GM21367 (cell line): ENCODE measurements around the gene RACGAP1.

Experiments
- ATAC-seq: cut with Tn5 transposase; IDR thresholded peaks from one replicate; pipeline ENCODE4 v1.9.1; 2021; ENCODE audit not compliant: unreplicated experiment

Gene RACGAP1

DNA sequence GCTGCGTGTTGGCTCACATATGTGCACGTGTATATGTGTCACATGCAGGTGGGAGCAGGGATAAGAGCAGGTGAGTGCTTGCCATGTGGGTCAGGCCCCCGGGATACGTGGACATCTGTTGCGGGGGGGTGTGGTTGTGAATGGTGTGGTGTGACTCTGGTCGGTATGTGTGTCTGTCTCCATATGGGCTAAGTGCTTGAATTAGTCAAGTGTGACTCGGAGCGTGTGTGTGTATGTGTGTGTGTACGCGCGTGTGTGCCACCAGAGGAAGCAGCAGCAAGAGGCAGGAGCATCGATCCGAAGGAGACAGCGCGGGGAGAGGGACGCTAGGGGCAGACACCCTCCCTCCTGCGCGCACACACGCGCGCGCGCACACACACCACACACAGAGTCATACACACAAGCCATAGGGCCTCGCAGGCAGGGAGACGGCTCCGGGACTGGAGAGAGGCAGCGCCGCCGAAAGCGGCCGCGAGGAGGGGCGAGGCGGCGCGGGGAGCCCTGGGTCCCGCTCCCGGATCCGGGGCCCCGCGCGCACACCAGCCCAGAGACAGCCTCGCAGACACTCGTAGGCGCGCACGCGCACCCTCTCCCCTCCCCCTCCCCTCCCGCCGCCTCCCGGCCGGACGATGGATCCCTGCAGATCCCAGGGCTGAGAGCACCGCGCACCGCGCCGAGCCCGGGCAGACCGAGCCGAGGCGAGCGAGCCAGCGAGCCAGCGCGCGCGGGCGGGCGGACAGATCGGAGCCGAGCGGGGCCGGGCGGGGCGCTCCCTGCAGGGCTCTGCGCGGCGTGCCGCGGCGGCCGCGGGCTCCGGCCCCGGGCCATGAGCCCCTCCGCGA, 31.9 kb upstream of the RACGAP1 start, which contains the start of gene ASIC1:
TSS of gene ASIC1 (plus strand) at position 597 of the 842 bp plus-strand sequence. CDS start 1,171 bp downstream, outside the sequence.
- ATAC-seq: no peak

DNA sequence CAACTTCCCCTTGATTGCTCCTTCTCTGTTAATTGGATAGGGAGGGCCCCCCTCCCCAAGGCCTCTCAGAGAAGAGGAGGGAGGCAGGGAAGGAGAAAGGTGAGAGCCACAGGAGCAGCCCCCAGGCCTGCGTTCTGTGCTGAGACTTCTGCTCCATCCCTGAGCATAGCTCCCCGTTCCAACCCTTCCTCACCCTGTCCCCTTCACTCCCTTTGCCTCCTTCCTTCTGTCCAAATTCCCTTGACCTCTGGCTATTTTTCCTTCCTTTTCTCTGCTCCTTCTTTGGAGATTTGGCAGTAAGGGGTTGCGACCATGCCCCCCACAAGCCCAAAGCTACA, 31.3 kb upstream of the RACGAP1 start:
- no peak for ATAC-seq

DNA sequence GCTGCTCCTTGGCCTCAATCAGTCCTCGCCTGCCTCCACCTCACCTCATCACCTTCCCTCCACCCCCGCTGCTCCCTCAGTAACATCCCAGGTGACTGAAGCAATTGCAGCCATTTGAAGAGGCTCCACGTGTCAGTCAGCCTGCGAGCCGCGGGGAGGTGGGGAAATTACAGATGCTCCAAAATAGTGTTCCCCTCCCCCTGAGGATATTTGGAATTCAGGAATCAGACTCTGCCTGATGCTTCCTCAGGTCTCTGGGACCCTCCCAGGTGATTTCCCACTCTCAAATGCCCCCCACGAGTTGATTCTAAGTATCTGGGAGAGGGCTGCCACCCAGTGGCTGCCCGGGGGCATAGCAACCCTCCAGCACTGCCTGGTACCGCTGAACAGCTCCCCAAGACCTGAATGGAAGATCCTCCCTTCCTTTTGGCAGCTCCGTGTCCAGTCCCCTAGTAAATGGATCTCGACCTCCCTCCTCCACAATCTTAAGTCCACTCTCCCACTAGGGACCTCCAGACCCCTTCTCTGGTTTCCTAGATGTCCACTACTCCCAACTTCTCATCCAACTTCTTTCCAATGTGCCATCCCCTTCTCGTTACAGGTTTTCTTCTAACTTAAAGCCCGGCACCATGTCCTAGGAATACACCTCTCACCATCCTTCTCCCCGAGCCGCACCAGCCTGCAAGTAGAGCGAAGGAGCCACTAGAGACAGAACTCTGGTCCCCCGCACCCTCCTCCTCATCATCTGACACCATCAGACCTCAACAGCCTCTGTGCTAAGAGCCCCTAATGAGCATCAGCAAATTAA, 30.7 kb upstream of the RACGAP1 start:
- ATAC-seq: no peak

DNA sequence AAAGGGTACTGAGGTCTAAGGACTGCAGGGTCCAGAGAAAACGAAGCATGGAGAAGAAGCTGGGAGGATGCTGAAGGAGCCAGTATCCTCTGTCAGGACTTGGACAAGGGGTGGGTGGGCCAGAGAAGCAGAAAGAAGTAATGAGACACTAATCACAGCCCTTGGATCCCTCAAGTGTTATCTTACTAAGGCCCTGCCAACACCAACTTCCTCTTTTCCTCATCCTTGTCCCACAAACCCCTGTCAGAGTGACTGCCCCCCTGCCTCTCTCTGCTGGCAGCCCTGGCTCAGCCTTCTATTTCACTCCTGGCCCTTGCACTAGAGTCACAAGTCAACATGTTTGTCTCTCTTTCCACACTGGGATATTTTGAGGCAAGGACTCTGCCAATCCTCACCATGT, 28.3 kb upstream of the RACGAP1 start:
- no peak for ATAC-seq

DNA sequence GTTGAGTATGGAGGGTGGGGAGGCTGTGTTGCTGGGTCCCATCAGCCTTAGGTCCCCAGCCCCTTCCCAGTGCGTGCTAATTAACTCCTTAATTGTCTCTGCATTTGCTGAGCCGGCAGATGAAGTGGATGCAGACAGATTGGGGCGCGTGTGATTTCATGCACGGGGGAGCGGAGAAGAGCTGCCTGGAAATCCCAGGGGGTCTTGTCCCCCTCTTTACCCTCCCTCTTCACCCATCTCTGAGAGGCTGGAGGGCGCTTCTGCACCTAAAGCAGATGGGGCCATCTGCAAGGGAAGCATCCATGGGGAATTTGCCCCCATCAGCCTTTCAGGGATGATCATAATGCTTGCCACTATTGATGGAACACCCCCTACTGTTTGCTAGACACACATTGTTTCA, 27.7 kb upstream of the RACGAP1 start:
- ATAC-seq: no peak

DNA sequence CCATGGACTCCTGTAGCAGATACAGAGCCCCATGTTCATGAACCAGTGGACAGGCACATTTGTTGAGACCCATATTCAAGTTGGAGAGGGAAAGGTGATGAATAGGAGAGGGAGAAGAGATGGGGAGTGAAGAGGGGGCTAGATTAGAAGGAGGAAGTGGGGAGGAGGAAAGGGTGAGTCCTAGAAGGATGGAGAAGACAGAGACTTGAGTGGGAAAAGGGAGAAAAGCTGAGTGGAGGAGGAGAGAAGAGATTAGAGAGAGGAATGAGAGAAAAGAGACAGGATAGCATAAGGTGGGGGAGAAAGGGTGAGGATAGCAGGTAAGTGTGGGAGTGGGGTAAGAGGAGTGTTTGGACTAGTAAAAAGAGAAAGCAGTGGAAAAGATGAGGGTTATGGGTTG, 27.2 kb upstream of the RACGAP1 start:
- no peak for ATAC-seq

DNA sequence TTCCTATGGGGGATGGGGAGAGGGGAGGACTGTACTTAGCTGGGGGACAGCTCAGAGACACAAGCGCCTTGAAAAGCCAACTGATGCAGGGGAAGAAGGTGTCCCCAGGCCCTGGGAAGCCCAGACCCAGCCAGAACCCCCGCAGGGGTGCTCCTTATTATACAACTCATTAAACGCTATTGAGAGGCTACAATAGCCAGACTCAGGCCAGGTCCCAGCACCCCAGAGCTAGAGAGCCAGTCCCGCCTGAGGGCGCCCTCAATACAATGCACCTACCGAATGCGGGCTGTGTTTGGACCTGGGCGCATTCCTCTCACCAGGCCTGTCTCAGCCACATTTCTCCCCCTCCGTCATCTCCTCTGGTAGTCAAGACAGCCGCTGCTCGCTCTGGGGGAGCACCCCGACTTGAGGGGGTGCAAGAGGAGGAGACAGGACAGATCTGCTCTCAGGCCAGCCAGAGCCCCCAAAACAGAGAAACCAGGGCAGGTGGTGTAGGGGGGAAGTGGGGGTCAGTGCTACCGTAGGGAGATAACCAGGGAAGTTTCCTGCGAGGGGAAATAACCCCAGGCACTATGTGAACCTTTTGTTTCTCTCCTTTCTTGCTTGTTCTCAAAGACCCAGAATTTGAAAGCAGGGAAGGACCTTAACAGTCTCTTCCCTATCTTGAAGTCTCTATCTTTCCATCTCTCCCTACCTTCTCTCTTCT, 26.0 kb upstream of the RACGAP1 start:
- ATAC-seq: no peak

DNA sequence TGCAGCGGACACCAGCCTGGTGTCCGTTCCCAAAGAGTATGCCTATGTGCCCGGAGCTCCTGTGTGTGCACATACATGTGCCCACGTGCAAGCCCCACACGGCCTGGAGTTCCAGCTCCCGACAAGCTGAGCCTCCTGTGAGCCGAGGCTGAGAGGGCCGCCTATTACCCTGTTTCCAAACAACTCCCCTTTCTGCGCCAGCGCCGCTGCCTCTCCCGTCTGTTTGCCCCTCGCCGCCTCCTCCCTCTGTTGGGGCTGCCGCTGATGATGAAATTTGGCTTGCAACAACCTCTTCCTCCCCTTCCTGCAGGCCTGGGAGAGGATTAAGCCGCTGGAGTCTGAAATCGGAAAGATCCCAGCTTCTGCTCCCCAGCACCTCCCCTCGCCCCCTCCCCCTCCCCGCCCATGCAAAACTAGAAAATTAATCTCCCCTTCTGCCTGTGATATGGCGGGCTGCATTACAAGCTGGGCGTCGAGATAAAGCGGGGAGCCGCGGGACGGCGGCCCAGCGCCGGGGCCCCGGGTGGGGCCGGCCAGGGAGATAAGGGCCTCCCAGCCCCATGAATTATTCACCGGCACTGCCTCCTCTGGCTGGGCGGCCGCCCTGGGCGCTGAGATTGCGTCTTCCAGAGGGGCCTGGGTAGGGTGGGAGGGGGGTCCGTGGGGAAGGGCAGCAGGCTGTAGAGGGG, 25.3 kb upstream of the RACGAP1 start:
- ATAC-seq: no peak

DNA sequence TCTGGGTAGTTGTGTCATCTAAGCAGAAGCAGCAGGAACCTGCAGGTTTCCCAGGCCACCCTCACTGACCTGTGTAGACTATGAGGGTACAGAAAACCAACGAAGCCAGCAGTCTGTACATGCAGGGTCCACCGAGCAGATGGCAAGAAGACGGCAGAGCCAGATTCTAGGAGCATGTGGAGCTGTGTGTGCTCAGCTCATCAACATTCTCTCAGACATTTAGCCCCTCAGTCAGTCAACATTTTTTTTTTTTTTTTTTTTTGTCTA, 24.8 kb upstream of the RACGAP1 start:
- no peak for ATAC-seq

DNA sequence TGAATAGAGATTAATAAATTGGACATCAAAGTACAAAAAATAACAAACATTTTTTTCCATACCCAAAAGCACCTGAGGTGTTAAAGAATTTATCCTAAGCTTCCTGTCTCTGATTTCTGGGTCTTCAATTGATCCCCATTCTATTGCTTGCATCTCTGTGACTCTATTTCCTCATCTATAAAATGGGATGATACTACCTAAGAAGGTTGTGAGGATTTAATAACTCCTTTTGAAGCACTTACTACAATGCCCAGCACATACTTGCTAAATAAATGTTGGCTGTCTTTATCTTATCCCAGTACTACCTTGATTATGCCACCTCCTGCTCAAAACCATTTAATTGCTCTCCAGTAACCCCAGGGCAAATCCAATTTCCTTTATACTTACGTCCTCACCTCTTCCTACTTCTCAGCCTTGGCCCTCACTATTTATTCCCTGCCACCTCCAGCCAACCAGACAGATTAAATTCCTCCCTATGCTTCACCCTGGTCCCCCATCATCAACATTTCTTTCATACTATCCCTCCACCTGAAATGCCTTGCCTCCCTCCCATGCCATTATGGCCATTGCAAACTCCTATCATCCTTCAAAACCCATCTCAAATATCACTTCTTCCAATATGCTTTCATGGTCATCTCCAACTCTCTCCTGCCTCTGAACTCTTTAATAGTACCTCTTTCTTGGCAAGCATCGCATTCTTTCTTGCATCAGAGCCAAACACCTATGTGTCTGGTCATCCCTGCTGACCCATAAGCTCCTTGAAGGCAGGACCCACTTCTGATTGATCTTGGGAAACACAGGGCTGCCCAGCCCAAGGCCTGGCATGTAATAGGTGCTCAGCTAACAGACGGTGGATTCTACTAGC, 24.2 kb upstream of the RACGAP1 start:
- no peak for ATAC-seq

DNA sequence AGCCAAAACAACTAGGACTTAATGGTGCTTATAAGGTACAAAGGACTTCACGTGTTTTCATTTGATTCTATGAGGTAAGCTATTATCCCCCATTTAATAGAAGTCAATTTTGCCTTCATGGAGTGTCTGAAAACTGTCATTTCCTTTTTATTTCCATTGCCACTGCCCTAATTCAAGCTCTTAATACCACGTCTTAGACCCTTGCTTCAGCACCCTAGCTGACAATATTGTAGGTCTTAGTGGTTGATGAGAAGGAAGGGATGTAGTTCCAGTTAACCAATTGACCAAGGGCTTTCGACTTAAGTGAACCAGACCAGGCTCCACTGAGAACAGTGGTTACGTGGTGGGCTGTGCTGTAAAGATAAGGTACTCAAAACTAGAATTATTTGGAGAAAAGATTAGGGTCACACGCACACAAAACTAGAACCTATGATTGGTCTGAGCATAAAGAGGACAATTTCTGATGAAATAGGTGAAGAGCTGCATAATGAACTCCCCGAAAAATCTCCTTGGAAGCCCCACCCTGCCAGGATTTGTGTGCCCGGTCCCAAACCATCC, 22.5 kb upstream of the RACGAP1 start:
- no peak for ATAC-seq

DNA sequence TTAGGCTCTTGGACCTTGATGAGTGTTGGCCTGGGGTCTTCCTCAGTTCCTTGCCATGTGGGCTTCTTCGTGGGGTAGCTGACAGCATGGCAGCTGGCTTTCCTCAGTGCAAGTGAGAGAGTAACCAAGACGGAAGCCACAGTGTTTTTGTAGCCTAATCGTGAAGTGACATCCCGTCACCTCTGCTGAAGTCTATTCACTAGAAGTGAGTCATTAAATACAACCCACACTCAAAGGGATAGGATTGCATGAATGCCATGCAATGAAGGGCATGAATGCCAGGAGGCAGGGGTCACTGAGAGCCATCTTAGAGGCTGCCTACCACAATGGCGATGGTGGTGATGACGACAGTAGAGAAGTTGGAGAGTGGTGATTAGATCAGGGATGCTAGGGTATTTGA, 18.6 kb upstream of the RACGAP1 start:
- ATAC-seq: no peak

DNA sequence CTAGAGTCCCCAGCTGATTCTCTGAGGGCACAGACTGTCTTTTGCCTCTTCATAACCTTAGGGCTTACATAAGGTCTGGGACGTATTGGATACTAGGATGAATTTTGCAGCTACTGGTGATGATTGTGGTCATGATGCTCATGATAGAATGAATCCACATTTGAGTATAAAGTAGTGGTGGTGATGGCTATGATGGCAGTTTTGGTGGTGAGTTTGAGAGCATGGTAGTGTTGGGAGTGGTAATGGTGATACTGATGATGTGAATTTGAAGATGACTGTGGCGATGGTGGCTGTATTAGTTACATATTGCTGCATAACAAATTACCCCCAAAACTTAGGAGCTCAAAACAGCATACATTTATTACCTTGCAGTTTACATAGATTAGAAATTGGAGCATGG, 18.0 kb upstream of the RACGAP1 start:
- no peak for ATAC-seq

DNA sequence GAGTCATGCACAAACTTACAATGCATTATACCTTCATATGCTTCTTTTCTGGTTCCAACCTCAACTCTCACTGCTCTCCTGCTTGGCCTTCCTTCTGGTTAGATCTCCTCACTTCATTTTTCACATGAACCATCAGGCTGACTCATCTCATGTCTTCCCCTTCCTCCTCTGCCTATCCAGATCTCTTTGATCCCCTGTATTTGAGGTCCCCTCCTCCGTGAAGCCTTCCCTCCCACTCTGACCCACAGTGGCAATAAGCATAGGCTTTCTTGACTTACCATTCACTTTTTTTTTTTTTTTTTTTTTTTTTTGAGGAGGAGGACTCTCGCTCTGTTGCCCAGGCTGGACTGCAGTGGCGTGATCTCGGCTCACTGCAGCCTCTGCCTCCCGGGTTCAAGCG, 17.4 kb upstream of the RACGAP1 start:
- no peak for ATAC-seq

DNA sequence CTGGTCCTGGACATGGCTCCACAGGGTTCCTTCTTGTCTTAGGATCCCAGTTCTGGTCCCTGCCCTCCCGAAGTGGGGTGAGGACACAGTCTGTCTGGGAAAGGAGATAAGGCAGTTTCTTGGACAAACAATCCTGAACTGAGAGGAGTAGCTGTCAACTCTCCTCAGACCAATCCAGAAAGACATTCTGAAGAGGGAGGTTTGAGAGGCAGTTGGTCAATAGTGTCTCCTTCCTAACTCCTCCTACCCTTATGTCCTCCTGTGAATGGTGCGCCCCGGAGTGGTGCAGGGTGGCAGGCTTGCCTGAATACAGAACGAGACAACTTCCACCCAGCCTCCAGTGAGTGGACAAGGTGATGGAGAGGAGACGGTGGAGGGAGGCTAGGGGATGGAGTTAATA, 16.7 kb upstream of the RACGAP1 start:
- no peak for ATAC-seq

DNA sequence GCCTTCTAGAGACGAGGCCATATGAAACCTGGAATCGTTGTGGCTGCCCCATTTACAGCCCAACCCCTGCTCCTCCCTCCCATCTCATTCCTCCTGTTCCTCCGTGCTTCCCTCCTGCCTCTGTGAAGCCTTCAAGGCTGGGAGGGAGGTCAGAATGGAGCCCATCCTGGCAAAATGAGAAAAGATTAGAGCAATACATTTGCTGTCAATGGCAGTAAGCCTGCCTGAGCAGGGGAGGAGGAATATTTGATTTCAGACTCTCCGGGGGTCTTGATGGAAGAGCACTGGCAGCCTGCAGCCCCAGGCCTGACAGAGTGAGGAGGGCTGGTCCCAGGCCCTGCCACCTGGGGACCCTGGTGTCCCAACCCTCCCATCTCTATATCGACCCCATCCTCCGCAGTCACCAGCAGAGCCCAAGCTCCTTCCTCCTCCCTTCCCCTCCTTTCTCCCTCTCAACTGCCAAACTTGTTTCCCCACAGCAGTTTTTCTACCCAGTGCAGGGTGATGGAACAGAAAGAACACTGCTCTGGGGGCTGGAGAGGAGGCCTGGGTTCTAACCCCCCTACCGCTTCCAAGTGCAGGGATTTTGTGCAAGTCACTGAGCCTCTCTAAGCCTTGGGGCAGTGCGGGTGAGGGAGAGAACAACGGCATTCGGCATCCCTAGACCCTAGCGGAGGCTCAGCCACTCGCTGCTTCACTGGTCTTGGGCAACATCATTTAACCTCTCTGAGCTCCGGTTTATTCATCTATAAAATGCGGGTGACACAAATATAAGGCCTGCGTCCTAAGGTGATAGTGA, 16.0 kb upstream of the RACGAP1 start:
- no peak for ATAC-seq

DNA sequence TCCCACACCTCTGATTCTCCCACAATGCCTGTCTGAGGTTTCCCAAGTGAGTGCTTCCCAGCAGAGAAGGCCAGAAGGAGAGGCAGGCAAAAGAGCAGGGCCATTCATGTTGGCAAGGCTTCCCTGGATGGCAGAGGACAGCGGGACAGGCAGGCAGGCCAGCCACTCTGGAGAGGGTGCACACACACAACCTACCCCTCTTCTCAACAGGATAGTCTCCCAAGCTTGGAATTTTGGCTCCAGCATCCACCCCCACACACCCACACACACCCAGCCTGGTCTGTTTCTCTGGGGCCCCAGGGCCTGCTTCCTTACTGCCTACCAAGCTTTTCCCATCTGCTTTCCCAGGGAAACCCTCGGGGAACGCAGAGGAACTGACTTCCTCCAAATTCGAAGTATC, 15.4 kb upstream of the RACGAP1 start:
- ATAC-seq: no peak

DNA sequence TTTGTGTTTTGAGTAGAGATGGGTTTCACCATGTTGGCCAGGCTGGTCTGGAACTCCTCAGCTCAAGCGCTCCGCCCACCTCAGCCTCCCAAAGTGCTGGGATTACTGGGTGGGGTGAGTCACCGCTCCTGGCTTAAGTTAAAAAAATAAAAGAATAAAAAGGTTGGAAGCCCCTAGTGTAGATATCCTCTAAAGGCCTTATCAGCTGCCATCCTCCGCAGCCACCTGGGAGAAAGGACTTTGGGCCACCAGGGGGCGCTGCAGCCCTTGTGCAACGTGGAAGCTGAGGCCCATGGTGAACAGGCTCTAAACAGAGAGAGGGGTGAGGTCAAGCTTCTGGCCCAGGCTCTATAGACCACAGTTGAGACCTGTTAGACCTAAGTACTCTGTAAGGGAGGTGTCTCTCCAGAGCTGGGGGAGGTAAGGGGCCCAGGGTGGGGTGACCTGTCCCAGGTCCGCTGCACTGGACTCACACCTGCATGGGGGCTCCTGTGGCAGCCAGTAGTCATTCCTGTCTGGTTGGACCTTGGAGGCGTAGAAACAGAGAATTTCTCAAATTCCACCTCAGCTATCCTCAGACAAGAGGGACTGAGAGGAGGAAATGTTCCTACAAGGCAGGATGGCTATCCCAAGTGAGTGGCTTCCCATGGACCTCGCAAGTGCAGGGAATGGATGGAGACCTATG, 14.0 kb upstream of the RACGAP1 start:
- ATAC-seq: no peak

DNA sequence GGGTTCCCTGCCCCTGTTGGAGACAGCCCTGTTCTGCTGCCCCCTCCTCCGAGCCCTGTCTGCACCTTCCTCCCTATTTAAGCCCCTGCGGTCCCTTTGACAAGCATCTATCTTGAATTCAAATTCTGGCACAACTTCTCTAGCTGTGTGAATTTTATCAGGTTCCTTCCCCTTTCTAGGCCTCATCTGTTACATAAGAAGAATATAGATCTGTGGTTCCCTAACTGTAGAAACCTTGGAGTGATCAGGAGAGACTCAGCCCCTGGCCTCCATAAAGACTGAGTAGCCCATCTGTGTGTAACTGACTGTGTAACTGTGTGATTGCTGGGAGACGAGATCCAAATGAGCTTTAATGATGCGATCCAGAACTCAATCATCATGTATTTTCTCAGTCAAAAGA, 13.0 kb upstream of the RACGAP1 start:
- ATAC-seq: no peak
